ENCODE measurements around the gene SLC39A1. TPM values are rescaled to one million over a fixed set of nuclear protein-coding genes. Genes with fewer than 3 reads are reported as not detected.

The SLC39A1 gene
- total and polyA plus RNA-seq, 9 of the 15 experiments (the other 6 are each of a cell fraction or from before 2014, with no cell fraction given), result 9.9 to 81.1 (median 62.7) TPM

- TF ChIP-seq TOE1 (IDR thresholded peaks at IDR 0.05; ENCODE audit: borderline replicate concordance) (peak; percentile 42; the same call in 1 of the 2 replicates), TOE1 (CRISPR knock-in tag; IDR thresholded peaks at IDR 0.05; ENCODE audit: borderline replicate concordance, low read depth) (peak; percentile 86; the same call in 1 of the 2 replicates), SMAD1 (IDR thresholded peaks at IDR 0.05; ENCODE audit: low read depth, low read length, partially characterized antibody) (no peak), KDM5B (IDR thresholded peaks at IDR 0.05; ENCODE audit: insufficient replicate concordance, low read depth, low read length) (peak; percentile 89), CREM (IDR thresholded peaks at IDR 0.05; ENCODE audit: low read depth) (peak; percentile 89), RBFOX2 (IDR thresholded peaks at IDR 0.05; ENCODE audit: low read depth, low read length) (peak; percentile 95), CTCF (IDR thresholded peaks at IDR 0.05 in 2 of 3, conservative IDR thresholded peaks at IDR 0.05 in 1 of 3; ENCODE audit: insufficient read depth in 2 of 3, low read depth in 1 of 3, low read length in 3 of 3) (0 out of 6 replicates have a peak, but pooled peaks of 1 of the 3 experiments have one; percentile 4), ERF (CRISPR knock-in tag; IDR thresholded peaks at IDR 0.05) (no peak), ZBTB17 (CRISPR knock-in tag; IDR thresholded peaks at IDR 0.05) (0 out of 2 replicates have a peak, but pooled peaks have one; percentile 41), CBFB (CRISPR knock-in tag; IDR thresholded peaks at IDR 0.05) (no peak), MED1 (CRISPR knock-in tag; IDR thresholded peaks at IDR 0.05; ENCODE audit: borderline replicate concordance) (no peak), CTBP1 (IDR thresholded peaks at IDR 0.05; ENCODE audit: borderline replicate concordance) (0 out of 2 replicates have a peak, but pooled peaks have one; percentile 3), TAF9B (IDR thresholded peaks at IDR 0.05; ENCODE audit: partially characterized antibody) (peak; percentile 72)
- TF ChIP-seq, protein P1, sequence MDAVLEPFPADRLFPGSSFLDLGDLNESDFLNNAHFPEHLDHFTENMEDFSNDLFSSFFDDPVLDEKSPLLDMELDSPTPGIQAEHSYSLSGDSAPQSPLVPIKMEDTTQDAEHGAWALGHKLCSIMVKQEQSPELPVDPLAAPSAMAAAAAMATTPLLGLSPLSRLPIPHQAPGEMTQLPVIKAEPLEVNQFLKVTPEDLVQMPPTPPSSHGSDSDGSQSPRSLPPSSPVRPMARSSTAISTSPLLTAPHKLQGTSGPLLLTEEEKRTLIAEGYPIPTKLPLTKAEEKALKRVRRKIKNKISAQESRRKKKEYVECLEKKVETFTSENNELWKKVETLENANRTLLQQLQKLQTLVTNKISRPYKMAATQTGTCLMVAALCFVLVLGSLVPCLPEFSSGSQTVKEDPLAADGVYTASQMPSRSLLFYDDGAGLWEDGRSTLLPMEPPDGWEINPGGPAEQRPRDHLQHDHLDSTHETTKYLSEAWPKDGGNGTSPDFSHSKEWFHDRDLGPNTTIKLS (IDR thresholded peaks at IDR 0.05; ENCODE audit: borderline replicate concordance, low read depth), result peak; percentile 99
- TF ChIP-seq, protein P2, sequence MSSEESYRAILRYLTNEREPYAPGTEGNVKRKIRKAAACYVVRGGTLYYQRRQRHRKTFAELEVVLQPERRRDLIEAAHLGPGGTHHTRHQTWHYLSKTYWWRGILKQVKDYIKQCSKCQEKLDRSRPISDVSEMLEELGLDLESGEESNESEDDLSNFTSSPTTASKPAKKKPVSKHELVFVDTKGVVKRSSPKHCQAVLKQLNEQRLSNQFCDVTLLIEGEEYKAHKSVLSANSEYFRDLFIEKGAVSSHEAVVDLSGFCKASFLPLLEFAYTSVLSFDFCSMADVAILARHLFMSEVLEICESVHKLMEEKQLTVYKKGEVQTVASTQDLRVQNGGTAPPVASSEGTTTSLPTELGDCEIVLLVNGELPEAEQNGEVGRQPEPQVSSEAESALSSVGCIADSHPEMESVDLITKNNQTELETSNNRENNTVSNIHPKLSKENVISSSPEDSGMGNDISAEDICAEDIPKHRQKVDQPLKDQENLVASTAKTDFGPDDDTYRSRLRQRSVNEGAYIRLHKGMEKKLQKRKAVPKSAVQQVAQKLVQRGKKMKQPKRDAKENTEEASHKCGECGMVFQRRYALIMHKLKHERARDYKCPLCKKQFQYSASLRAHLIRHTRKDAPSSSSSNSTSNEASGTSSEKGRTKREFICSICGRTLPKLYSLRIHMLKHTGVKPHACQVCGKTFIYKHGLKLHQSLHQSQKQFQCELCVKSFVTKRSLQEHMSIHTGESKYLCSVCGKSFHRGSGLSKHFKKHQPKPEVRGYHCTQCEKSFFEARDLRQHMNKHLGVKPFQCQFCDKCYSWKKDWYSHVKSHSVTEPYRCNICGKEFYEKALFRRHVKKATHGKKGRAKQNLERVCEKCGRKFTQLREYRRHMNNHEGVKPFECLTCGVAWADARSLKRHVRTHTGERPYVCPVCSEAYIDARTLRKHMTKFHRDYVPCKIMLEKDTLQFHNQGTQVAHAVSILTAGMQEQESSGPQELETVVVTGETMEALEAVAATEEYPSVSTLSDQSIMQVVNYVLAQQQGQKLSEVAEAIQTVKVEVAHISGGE (CRISPR knock-in tag; IDR thresholded peaks at IDR 0.05), result peak in 1 of 3 experiments; percentile 57; a peak in 2 of 6 replicates
- TF ChIP-seq, protein P3, sequence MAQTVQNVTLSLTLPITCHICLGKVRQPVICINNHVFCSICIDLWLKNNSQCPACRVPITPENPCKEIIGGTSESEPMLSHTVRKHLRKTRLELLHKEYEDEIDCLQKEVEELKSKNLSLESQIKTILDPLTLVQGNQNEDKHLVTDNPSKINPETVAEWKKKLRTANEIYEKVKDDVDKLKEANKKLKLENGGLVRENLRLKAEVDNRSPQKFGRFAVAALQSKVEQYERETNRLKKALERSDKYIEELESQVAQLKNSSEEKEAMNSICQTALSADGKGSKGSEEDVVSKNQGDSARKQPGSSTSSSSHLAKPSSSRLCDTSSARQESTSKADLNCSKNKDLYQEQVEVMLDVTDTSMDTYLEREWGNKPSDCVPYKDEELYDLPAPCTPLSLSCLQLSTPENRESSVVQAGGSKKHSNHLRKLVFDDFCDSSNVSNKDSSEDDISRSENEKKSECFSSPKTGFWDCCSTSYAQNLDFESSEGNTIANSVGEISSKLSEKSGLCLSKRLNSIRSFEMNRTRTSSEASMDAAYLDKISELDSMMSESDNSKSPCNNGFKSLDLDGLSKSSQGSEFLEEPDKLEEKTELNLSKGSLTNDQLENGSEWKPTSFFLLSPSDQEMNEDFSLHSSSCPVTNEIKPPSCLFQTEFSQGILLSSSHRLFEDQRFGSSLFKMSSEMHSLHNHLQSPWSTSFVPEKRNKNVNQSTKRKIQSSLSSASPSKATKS (CRISPR knock-in tag; IDR thresholded peaks at IDR 0.05), result no peak
Measured at GRCh38 chr1:153977250-153978240, 14.2 kb upstream of the SLC39A1 start, which contains the start of gene JTB (continued).
